Measurements from ENCODE around the gene HOXA4.
A peak's percentile ranks its signal among the peaks of the same experiment; 100 is the strongest.

Gene HOXA4

DNA sequence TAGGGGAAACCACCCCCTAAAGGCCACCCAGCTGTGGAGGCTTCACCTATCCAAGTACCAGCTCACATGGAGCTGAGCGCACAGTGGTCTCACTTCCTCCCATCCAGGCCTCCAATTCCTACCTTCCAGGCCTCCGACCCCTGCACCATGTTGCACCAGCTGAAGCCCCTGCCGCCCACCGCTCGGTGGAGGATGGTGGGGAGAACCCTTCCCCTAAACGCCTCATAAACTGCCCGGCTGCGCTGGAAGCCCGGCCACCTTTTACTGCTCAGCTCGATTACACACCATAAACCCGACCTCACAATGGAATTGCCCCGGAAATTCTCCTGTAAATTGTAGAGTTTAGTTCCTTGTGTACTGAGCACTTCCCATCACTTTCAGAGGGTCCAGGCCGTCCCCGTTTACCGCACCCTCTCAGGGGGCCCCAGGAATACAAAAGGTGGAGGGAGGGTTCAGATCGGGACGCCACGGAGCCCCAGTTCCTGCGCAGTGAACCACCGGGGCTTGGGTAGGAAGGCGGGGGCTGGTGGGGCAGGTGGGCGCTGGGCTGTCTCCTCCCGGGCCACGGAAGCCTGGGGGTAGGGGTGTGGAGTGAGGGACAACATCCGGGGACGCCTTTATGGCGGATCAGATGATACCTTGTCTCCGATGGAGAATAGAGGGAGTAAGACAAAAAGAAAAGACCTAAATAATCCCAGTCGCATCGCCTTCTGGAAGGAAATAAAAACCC, 27.3 kb upstream of the HOXA4 start:
- no peak for DNase-seq

- no peak for DNase-seq
These were observed 26.6 kb upstream of the HOXA4 start for GRCh38 chr7:27156916-27157701.

- peak in 1 of 3 donors; percentile 28 for DNase-seq
These were observed 25.9 kb upstream of the HOXA4 start, which contains the start of gene HOXA7 for GRCh38 chr7:27156508-27156898. Gene HOXA7, minus strand, starts transcription at chr7:27156675. Its CDS starts 130 bp downstream, at chr7:27156545.

DNA sequence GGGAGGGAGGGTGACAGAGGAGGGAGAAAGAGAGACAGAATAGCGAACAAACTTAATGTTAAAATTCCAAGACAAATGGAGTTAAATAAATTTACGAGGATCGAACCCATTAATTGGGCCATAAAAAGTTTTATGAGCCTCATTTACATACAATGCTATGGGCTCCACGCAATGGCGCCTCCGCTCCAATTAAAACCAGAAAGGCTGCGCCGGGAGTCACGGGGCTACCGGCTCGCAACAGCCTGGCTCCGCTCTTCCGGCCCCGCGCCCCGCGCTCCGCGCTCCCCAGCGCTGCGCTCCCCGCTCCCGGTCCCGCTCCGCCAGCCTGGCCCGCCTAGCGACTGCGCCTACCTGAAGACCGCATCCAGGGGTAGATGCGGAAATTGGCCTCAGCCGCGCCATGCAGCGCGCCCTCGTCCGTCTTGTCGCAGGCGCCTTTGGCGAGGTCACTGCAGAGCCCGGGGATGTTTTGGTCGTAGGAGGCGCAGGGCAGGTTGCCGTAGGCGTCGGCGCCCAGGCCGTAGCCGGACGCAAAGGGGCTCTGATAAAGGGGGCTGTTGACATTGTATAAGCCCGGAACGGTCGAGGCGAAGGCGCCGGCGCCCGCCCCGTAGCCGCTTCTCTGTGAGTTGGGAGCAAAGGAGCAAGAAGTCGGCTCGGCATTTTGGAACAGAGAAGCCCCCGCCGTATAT, 25.4 kb upstream of the HOXA4 start:
- DNase-seq, result peak in 1 of 3 donors; percentile 54

DNA sequence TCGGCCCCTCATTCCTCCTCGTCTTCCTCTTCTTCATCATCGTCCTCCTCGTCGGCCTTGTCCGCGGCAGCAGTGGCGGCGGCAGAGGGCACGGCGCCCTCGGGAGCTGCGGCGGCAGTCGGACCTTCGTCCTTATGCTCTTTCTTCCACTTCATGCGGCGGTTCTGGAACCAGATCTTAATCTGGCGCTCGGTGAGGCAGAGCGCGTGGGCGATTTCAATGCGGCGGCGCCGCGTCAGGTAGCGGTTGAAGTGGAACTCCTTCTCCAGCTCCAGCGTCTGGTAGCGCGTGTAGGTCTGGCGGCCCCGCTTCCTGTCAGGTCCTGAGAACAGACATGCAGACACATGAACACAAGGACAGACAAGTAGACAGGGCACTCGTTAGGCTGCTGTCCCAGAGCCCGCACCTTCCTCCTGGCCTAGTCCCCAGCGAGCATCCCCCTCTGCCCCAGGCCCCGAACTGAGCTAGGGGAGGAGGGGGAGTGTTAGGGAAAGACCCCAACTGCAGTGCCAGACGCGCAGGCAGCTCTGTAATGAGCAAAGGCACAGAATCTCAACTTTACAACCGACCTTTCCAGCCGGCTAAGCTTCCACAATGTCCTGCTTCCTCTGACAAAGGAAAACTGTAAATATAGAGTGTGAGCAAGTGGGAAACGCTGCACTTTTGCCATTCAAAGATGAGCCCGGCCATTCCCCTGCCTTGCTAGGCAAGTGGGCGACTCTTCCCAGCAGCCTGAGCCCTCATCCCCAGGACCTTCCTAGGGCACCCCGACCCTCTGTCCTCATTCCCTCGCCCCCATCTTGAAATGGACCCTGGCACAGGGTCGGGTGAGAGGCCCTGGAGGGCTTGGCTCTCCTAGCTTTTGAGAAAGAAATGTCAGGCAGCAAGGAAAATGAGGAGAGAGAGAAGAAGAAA, 24.6 kb upstream of the HOXA4 start:
- DNase-seq, result peak in 1 of 3 donors; percentile 39

GRCh38 chr7:27154369-27154768, 23.8 kb upstream of the HOXA4 start:
- DNase-seq, result no peak

GRCh38 chr7:27153526-27153925, 23.0 kb upstream of the HOXA4 start:
- DNase-seq, result no peak

GRCh38 chr7:27152816-27153442, 22.4 kb upstream of the HOXA4 start:
- no peak for DNase-seq

GRCh38 chr7:27151931-27152815, 21.6 kb upstream of the HOXA4 start, which contains the start of gene HOXA3:
Gene HOXA3, minus strand, starts transcription at chr7:27152583. Its CDS starts 41,943 bp downstream, at chr7:27110640.
- DNase-seq, result peak in 1 of 3 donors; percentile 57

DNA sequence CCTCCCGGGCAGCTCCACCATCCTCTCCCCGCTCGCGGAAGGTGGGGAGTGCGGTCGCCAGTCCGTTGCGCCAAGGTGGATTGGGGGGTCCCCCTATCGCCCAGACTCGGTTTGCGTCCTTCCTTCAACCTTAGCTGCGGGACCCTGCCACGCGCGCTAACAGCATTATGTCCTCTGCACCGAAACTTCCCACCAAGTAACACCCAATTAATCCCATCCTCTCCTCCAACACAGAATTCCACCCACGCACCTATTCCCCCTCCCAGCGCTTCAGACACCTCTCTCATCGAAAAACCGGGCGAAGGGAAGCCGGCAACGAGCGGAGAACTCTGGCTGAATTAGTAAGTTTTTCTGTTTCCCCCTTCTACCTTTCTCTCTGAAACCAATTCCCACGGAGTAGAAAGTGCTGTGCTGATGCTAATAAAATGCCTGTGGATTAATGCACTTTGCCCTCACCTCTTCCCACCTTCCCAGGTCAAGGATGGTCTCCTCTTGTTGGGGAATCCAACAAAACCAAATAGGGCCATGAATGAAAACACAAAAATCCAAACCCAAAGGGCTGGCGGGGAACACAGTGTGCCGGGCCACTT, 20.9 kb upstream of the HOXA4 start:
- no peak for DNase-seq

GRCh38 chr7:27150568-27151340, 20.2 kb upstream of the HOXA4 start:
- peak; percentile 79 to 90 (median 87) for DNase-seq

GRCh38 chr7:27149842-27150567, 19.4 kb upstream of the HOXA4 start:
- no peak for DNase-seq

DNA sequence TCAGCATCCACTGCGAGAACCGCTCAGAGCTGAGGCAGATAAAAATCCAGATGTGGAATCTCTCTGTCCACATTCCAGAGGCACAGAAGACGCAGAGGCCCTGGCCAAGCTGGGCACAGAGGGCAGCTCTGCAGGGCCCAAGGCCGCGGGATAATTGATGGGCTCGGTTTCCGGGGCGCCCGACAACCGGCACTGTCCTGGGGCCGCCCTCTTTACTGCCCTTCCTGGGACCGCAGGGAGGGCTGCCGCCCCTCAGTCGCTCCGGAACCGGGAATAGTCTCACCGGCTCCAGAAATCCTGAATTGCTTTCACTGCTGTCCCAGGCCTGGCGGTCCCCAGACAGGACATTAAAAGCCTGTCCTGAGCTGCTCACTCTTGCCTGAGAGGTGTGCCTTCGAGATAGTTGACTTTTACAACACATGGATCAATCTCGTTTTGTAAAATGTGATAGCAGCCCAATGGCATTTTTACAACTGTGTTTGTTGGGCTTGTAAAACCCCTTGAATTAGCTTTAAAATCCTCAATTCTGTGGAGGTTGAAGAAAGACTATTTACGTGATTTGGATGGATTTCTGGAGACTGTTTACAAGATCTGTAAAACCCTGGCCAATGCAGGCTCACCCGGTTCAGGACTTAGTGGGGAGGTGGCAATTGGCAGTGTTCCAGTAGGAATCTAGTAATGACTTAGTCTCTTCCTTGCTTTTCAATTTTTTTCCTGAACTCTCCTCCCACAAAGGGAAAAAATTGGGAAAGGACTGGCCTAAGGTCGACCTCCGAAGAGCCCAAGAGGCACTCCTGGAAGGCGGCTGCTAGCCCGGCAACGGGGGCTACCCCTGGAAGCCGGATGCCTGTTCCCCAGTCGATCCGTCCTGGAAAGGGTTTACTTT, 18.4 kb upstream of the HOXA4 start:
- DNase-seq, result no peak

DNA sequence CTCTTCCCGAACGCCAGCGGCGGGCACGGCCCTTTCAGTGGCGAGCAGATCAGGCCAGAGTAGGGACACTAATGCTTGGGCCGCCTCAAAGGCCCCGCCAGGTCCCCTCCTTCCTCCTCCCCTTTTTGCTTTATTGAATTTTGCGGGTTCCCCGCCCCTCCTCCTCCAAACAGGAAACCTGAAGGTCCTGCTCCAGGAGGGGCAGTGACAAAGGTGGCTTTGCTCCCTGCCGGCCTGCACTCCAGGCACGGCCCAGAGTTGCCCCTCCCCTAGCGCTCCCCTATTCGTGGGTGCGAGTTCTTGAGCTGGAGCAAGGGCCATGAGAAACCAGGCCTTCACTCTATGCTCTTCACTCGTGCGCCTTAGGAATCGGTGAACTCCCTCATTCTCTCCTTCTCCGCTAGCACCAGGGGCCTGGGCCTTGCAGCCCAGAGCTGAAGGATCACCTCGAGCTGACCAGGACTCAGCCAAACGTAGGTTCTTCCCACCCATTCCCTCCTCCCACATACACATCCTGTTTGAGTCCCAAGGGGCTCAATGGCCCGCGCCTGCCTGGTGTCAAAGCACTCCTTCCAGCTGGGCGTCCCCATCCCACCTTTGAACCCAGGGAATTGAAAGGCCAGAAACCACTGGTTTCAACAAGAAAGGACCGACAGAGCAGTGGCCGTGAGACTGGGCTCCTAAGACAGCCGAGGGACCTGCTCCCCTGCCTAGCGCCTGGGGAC, 17.6 kb upstream of the HOXA4 start:
- DNase-seq, result no peak

DNA sequence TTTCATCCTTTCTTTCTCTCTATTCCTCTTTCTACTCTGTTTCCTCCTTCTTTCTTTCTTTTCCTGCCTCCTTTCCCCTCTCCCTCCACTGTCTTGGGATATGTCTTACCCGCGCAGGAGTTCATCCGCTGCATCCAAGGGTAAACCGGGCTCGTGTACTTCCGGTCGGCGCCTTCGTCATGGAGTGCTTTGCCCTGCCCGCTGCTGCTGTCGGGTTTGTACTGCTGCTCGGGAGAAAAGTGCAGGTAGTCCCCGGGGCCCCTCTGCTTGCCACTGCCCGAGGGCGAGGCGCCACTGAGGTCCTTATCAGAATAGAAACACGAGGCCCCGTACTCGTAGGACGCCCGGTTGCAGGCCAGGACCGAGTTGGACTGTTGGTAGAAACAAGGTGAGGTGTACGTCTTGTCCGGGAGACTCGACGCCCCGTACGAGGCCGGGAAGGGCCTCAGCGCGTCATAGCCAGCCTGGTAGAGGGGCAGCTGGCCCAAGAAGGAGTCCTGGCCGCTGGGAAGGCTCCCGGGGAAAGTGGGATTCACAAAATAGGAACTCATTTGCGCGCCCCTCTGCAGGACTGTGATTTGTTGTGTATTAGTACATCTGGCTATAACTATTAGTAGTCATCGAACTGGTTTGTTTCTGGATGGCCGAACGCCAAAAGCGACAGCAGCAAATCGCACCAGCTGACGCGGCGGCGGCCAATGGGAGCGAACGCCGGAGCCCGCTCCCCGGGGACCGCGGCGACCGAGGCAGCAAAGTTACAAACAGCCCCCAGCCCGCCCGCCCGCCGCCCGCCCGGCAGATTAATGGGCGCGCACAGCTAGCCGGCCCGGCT, 16.9 kb upstream of the HOXA4 start, which contains the start of gene HOXA6:
Gene HOXA6, minus strand, starts transcription at position 576 of the 832 bp plus-strand sequence. Its CDS starts 25 bp downstream, at position 551.
- DNase-seq, result peak in 1 of 3 donors; percentile 57
